ENCODE results near the gene SFXN4.

DNA sequence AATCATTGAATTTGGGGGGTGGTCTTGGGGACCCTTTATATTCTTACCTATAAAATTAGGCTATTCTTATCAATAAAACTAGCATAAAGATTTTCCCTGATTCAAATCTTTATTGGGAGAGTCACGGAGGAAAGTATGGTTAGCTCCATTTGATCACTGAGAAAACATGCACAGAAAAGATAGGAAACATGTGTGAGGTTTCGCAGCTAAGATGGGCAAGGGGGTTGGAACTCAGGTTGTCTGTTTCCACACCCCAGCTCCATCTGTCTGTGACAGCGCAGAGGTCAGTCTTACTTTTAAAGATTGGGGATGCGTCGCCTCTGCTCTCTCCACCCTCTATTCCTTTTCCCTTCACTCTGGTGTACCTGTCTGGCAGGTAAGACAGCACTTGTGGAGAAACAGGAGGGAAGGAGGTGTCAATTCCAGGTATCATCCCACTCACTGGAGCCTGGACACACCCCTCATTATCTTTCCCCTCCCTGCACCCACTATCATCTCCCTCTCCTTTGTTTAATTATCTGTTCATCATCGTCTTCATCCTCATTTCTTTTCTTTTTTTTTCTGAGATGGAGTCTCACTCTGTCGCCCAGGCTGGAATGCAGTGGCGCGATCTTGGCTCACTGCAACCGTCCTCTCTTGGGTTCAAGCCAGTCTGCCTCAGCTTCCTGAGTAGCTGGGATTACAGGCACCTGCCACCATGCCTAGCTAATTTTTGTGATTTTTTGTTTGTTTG, 64.0 kb downstream of the SFXN4 start:
- TF ChIP-seq CTCF (conservative IDR thresholded peaks at IDR 0.05): no peak
- TF ChIP-seq EZH2 (IDR thresholded peaks at IDR 0.05; ENCODE audit: low read depth): no peak

All from PC-9 (cell line).